Panc1 (cell line): ENCODE results near the gene HMGB1.

ENCODE experiments used
- CTCF ChIP-seq: fragments of 450-650 bp; IDR thresholded peaks from 2 replicates; pipeline ENCODE4 v1.5.1; 2017; ENCODE audit warnings: mild to moderate bottlenecking
- POLR2AphosphoS5 ChIP-seq: IDR thresholded peaks from 2 replicates; pipeline ENCODE4 v1.6.1; 2012; ENCODE audit warnings: mild to moderate bottlenecking, low read depth, low read length, moderate library complexity
- REST ChIP-seq, 2 experiments: IDR thresholded peaks; 2 replicates each; pipeline ENCODE4 v1.6.1; 2011 to 2012; ENCODE audit warnings: low read depth in 2 of 2, control low read depth in 1 of 2, low read length in 1 of 2, mild to moderate bottlenecking in 1 of 2, moderate library complexity in 1 of 2; ENCODE audit not compliant: insufficient read depth in 1 of 2
- SIN3A ChIP-seq: IDR thresholded peaks from 2 replicates; pipeline ENCODE4 v1.6.1; 2012; ENCODE audit warnings: low read depth, mild to moderate bottlenecking, low read length, moderate library complexity, borderline replicate concordance; ENCODE audit not compliant: insufficient read depth
- TCF7L2 ChIP-seq: IDR thresholded peaks from 2 replicates; pipeline ENCODE4 v1.6.1; 2011; ENCODE audit warnings: mild to moderate bottlenecking, low read depth, low read length, inconsistent platforms

GRCh38 chr13:30499338-30499737 is 33.6 kb upstream of the HMGB1 start:
- TF ChIP-seq REST (IDR thresholded peaks at IDR 0.05; ENCODE audit: insufficient read depth in 1 of 2, low read depth in 2 of 2, low read length in 1 of 2) = no peak
- TF ChIP-seq CTCF = no peak
- no peak for TF ChIP-seq SIN3A
- TF ChIP-seq POLR2AphosphoS5 = no peak
- no peak for TF ChIP-seq TCF7L2
